ENCODE data around the gene SLC18A2. TPM values are rescaled to one million over a fixed set of nuclear protein-coding genes. Genes with fewer than 3 reads are reported as not detected.
A peak's percentile ranks its signal among the peaks of the same experiment; 100 is the strongest.

The SLC18A2 gene
- total and polyA plus RNA-seq, 11 donors: 0.06 to 0.32 (median 0.16) TPM; not detected in 3

GRCh38 chr10:117237401-117237991 is 3.4 kb upstream of the SLC18A2 start:
- no peak overlapping the region for H3K27ac ChIP-seq
- ATAC-seq (peak in 2 of 4 donors; percentile 26 to 52), DNase-seq (no peak)
- H3K27me3 ChIP-seq: peaks cover 17 to 72% (median 31%) of the 10 kb centered on the region in 9 donors
- WGBS, 4 donors: 74 to 85% (median 84%) methylated on average over 5 of the region's 5 CpGs
- H3K4me3 ChIP-seq: no peak overlapping the region
- TF ChIP-seq POLR2A (IDR thresholded peaks at IDR 0.05): no peak
- TF ChIP-seq, protein P1, sequence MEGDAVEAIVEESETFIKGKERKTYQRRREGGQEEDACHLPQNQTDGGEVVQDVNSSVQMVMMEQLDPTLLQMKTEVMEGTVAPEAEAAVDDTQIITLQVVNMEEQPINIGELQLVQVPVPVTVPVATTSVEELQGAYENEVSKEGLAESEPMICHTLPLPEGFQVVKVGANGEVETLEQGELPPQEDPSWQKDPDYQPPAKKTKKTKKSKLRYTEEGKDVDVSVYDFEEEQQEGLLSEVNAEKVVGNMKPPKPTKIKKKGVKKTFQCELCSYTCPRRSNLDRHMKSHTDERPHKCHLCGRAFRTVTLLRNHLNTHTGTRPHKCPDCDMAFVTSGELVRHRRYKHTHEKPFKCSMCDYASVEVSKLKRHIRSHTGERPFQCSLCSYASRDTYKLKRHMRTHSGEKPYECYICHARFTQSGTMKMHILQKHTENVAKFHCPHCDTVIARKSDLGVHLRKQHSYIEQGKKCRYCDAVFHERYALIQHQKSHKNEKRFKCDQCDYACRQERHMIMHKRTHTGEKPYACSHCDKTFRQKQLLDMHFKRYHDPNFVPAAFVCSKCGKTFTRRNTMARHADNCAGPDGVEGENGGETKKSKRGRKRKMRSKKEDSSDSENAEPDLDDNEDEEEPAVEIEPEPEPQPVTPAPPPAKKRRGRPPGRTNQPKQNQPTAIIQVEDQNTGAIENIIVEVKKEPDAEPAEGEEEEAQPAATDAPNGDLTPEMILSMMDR (IDR thresholded peaks at IDR 0.05): no peak
- intact Hi-C loops (cut with DNase I): no loop called here
- H3K36me3 ChIP-seq: no peaks in the 10 kb centered on the region
- H3K4me1 ChIP-seq: peaks cover 0 to 15% (median 5%) of the 10 kb centered on the region in 12 donors
- H3K9me3 ChIP-seq: no peaks in the 10 kb centered on the region

DNA sequence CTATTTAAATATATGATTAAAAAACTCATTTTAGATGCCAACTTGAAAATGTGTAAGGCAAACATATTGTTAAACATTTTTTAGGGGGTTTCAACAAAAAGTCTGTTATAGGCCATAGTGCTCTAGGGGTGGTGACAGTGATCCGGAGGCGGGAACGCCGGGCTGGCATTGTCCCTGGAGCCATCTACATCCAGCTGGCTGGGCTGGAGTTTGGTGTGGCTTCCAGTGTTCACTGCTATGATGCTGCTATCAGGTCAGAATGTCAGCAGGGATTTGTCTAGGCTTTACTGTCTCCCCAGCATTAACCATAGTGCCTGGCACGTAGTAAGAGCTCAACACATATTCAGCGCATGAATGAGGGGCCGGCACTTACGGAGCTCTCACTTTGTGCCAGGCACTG is 1.9 kb upstream of the SLC18A2 start:
- no peaks in the 10 kb centered on the region for H3K9me3 ChIP-seq
- H3K4me1 ChIP-seq: peaks cover 0 to 15% (median 5%) of the 10 kb centered on the region in 12 donors
- intact Hi-C loops (cut with DNase I): no loop called here
- no peak overlapping the region for H3K27ac ChIP-seq
- H3K4me3 ChIP-seq: no peak overlapping the region
- no peak for DNase-seq
- TF ChIP-seq, protein P1 (IDR thresholded peaks at IDR 0.05): no peak
- no peak for TF ChIP-seq POLR2A (IDR thresholded peaks at IDR 0.05)
- 74 to 86% (median 77%) methylated on average over 7 to 8 of the region's 8 CpGs for WGBS, 4 donors
- H3K27me3 ChIP-seq: peaks cover 17 to 75% (median 40%) of the 10 kb centered on the region in 9 donors
- no peak for ATAC-seq
- H3K36me3 ChIP-seq: no peaks in the 10 kb centered on the region

- Histone ChIP-seq H3K4me3 (peak overlapping the region in 1 of 12 donors; percentile 11), H3K4me1 (peaks cover 0 to 15% (median 5%) of the 10 kb centered on the region in 12 donors), H3K36me3 (no peaks in the 10 kb centered on the region), H3K9me3 (no peaks in the 10 kb centered on the region), H3K27me3 (peaks cover 17 to 83% (median 40%) of the 10 kb centered on the region in 9 donors), H3K27ac (no peak overlapping the region)
- intact Hi-C loops (cut with DNase I): no loop called here
- no peak for TF ChIP-seq POLR2A (IDR thresholded peaks at IDR 0.05)
- TF ChIP-seq, protein P1 (IDR thresholded peaks at IDR 0.05): no peak
- ATAC-seq: no peak
- 29 to 45% (median 35%) methylated on average over 6 to 15 of the region's 15 CpGs for WGBS, 4 donors
- no peak for DNase-seq
Observed at GRCh38 chr10:117239721-117240620, 943 bp upstream of the SLC18A2 start.
